SKM-1 (cell line): ENCODE results near the gene GLUD2.
"Not testable (repeated sequence)": the region's sequence is repeated elsewhere in the genome, so short reads cannot be mapped to it uniquely, and the experiment has no call there.

Experiments
- DNase-seq: peaks from one replicate; lab custom pipeline; 2025; ENCODE audit not compliant: unreplicated experiment; lab: John Stamatoyannopoulos, UW

GLUD2 gene

DNA sequence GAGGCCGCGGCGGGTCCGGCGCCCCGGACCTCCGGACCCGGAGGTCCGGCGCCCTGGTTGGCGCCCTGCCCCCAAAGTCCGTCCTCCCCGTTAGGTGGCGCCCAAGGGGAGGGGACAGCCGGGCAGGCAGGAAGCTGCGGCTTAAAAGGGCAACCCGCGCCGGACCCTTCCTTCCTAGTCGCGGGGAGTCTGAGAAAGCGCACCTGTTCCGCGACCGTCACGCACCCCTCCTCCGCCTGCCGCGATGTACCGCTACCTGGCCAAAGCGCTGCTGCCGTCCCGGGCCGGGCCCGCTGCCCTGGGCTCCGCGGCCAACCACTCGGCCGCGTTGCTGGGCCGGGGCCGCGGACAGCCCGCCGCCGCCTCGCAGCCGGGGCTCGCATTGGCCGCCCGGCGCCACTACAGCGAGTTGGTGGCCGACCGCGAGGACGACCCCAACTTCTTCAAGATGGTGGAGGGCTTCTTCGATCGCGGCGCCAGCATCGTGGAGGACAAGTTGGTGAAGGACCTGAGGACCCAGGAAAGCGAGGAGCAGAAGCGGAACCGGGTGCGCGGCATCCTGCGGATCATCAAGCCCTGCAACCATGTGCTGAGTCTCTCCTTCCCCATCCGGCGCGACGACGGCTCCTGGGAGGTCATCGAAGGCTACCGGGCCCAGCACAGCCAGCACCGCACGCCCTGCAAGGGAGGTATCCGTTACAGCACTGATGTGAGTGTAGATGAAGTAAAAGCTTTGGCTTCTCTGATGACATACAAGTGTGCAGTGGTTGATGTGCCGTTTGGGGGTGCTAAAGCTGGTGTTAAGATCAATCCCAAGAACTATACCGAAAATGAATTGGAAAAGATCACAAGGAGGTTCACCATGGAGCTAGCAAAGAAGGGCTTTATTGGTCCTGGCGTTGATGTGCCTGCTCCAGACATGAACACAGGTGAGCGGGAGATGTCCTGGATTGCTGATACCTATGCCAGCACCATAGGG is at the start of gene GLUD2:
Gene GLUD2 (plus strand): TSS at position 170 of the 979 bp plus-strand sequence. CDS start 75 bp downstream, at position 245.
- not testable (repeated sequence) for DNase-seq

DNA sequence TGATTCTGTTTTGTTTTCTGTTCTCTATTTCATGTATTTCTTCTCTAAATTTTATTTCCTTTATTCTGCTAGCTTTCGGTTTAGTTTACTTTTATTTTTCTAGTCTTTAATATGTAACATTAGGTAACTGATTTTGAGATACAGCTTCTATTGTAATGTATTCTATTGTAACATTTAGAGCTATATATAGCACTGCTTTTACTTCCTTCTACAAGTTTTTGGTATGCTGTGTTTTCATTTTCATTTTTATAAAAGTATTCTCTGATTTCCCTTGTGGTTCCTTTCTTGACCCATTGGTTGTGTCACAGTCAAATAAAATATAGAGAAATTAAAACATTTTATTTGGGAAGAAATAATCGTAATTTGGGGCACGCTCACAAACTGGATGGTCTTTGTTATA is 48.0 kb upstream of the GLUD2 start:
- DNase-seq, result no peak

- DNase-seq, result no peak
Observed at GRCh38 chrX:121000589-121000988, 46.8 kb upstream of the GLUD2 start.

DNA sequence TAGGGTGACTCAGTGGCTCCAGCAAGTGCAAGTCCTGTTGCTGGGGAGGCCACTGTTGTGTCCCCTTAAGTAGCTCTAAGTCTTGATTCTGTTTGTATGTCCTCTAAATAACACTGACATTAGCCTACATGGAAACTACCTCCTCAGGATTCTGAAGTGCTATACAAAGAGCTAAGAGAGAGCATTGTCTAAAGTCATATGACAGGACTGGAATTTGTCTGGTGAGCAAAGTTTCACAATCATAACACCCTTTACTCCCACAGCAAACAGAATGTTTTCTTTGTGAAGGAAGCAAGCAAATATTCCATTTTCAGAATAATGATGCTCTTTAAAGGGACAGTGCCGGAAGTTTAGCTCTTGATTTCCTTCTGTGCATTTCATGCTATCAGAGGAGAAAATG is 38.5 kb upstream of the GLUD2 start:
- DNase-seq, result no peak

DNA sequence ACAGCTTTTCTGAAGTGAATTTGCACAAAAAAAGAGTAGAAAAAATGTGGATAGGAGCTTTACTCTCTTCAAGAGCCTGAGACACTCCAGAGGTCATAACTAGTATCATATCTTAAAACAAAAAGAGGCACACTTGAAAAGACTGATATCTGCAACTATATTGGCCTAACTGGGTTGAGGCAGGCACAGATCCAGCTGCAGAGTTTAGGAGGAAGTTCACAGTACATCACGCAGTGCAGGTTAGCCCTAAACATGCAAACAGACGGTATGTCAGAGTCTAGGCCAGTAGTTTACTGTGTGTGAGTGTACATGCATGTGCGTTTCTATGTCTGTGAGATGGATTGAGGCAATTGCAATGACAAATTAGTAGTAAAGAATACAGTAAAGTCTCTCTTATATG is 37.6 kb upstream of the GLUD2 start:
- DNase-seq, result no peak

DNA sequence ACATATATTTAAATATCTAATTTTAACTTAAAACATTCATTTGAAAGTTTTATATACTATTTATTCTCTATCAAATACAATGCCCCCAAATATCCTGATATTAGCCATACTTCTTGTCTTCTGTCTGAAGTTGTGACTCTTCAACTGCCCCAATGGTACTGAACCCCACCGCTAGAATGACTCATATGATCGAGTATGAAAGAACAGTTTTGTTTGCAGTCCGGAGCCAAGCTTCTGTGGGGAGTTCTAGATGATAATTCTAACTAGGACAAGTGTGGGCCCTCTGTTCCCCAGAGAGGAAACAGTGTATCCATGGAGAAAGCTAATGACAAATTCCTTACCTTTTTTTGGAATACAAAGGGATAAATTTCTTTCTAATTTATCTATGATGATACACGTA is 37.2 kb upstream of the GLUD2 start:
- no peak for DNase-seq

GRCh38 chrX:121011254-121011653 is 36.2 kb upstream of the GLUD2 start:
- no peak for DNase-seq

GRCh38 chrX:121013897-121014455 is 33.4 kb upstream of the GLUD2 start:
- no peak for DNase-seq

- no peak for DNase-seq
Observed at GRCh38 chrX:121014826-121015225, 32.6 kb upstream of the GLUD2 start.

GRCh38 chrX:121028419-121028818 is 19.0 kb upstream of the GLUD2 start:
- DNase-seq, result no peak

- no peak for DNase-seq
Observed at GRCh38 chrX:121030083-121030482, 17.3 kb upstream of the GLUD2 start.

GRCh38 chrX:121032531-121032930 is 14.9 kb upstream of the GLUD2 start:
- no peak for DNase-seq

GRCh38 chrX:121036137-121036536 is 11.3 kb upstream of the GLUD2 start:
- no peak for DNase-seq

DNA sequence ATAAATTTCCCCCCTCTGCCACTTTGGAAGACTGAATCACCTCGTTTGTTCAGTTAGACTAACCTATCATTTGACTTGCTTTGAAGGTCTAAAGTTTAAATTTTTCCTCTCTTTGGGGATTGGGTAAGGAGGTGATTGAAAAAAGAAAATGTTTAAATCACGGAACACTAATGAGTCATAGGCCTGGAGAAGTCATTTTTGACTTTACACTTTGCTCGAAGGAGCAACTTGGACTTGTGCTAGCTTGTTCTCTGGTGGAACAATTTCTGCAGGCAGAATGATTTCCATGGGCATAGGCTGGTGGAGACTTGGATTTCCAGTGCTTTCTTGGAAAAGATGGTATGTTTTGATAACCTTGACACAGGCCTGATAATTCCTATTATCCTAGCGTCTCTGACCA is 10.5 kb upstream of the GLUD2 start:
- DNase-seq, result no peak

DNA sequence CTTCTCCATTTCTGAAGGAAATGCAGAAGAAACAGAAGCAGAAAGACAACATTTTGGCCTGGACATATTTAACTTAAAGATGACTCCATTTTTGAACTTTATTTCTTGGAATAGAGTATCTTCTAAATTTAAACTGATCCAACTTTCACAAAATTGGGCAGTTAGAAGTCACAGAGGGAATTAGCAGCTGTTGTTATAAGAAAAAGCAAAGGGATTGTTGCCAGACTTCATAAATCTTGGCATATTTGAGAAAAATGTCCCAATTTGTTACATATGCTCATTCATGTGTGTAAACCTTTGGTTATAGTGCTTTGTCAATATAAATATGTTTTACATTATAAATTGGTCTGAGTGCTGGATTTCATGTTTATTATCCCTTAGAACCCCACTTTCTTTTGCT is 3.4 kb downstream of the GLUD2 start:
- DNase-seq, result no peak

DNA sequence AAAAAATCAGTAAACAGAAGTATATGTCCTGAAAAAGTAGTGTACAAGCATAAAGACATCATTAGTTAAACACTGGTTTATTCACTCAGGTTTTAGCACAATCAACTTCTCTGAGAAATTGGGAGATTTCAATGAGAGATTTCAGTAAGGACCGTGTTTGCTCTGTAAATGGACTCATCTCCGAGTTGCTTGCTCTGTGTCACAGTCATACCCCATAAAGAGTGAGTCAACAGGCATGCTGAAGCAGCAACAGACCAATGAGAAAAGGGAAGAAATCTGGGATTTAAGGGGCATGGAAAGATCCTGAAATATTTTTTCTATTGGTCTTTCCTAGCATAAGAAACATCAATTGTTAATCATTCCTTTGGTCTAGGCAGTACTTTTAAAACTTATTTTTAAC is 4.7 kb downstream of the GLUD2 start:
- DNase-seq, result no peak

DNA sequence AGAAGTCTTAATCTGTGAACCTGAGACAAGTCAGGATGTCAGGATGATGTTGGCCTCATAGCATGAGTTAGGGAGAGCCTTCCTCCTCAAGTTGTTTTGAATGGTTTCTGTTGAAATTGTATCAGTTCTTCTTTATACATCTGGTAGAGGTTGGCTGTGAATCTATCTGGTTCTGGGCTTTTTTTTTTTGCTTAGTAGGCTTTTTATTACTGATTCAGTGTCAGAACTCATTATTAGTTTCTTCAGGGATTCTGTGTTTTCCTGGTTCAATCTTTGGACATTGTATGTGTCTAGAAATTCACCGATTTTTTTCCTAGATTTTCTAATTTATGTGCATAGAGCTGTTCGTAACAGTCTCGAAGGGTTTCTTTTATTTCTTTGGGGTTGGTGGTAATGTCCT is 14.9 kb downstream of the GLUD2 start:
- no peak for DNase-seq

DNA sequence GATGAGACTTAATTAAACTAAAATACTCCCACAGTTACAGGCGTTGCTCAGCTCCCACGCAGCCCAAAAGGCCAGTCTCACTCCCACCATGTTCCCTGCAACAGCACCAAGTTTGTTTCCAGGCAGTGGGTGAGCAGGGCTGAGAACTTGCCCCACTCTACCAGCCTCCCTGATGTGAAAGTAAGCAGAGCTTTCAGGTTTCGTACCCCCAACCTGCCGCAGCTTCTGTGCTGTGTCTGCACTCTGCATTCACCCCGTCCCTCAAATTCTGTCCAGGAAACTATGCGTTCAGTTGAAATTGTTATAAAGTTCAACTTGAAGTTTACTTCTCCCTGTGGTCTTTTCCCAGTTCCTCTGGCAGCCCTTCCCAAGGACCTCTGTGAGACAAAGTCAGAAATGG is 17.2 kb downstream of the GLUD2 start:
- no peak for DNase-seq

DNA sequence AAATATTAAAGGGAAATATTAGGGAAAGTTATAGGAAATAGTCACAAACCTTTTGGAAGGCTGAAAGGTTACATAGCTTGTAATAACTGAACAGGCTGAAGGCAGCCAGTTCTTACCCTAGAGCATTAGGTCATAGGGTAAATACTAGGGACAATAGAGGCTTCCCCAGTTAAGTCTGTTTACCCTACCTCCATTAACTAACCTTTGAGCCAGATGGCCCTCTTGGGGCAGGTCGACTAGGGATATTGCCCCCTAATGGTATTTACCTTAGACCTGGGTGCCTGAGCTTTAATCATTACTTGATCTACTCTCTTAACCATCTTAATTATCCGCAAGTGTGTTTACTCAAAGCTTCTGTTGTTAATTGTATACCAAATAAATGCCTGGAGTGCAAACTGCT is 36.8 kb downstream of the GLUD2 start:
- not testable (repeated sequence) for DNase-seq

DNA sequence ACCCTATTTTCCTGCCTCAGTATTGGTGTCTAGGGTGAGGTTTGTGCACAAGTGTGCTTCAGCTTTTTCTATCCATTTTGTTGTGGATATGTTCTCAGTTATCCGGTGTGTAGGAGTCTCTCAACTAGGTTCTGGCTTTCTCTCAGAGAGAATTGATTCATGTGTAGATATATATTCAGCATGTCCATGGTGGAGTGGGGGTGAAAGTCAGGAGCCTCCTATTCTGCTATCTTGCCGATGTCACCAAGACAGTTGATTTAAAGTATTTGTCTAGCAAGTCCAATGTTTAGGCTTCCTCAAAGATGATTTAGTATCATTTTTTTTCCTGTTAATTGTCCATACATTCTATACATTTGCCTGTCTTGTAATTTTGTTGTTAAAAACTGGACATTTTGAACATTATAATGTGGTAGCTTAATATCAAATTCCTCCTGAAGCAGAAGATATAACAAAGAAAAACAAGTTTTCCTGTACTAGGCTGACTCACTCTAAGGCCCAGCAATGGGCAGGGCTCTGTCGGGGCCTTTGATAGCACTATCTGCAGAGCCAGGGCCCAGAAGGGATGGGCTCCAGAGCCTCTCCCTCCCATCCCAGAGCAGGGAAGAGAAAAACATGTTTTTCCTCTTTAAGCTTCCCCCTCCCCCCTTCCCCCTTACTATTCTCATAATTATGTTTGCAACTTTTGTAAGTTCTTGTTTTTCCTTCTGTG is 37.6 kb downstream of the GLUD2 start:
- DNase-seq, result no peak

DNA sequence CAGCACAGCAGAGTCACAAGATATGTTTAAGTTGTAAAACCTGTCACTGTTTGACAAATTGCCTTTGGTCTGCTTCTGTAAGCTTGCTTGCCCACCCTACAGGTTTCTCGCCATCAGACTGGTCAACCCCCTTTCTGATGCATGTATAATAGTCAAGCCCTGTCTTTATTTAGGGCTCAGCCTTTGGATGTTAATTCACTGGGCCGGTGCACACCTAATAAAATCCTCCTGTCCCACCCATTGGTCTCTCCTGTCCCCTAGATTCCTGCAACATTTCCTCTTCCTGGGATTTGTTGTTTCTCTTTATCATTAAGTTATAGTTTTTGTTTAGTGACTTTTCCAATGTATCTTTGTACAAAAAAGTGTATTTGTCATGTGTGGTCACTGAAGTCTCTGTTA is 38.2 kb downstream of the GLUD2 start:
- no peak for DNase-seq

- no peak for DNase-seq
Observed at GRCh38 chrX:121093011-121093410, 45.6 kb downstream of the GLUD2 start.
